ENCODE results near the gene NPDC1. TPM values are rescaled to one million over a fixed set of nuclear protein-coding genes. Genes with fewer than 3 reads are reported as not detected.

The NPDC1 gene
- total RNA-seq, 1 experiment from 2014 or later, result 73.9 TPM

DNA sequence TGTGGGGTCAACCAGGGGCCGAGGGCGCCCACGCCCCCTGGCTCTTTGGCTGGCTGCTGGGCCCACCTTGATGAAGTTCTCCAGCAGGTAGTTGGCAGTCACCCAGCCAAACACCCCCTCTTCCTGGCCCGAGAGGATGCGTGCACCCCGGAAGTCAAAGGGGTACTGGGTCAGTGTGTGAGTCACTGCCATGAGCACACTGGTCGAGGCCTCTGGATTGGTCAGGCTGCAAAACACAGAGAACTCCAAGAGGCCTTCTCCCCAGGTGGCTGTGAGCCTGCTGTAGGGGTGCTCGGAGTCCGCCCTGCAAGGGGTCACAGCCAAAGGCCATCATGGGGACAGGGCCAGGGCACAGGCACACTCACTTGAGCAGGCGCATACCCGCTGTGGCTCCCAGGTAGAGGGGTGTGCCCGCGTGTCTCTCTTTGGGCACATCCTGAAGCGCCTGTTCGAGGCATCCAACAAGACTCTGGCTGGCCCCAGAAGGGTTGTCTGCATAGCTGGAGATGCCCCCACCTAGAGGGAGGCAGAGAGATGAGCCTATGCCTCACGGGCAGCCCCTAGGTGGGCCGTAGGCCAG, 5.3 kb upstream of the NPDC1 start:
- no peak overlapping the region for H3K4me3 ChIP-seq (ENCODE audit: low read depth, low read length, poor library complexity, severe bottlenecking)
- H3K9me3 ChIP-seq (ENCODE audit: low read depth, low read length, poor library complexity, severe bottlenecking), result no peaks in the 10 kb centered on the region
- BruUV-seq (replicated peaks), result no TSS peak
- ChIA-PET CTCF (no interaction called here), POLR2A (ENCODE audit: low non-redundant PET) (no interaction called here)
- no peak overlapping the region for H3K27ac ChIP-seq (ENCODE audit: low read depth, low read length, poor library complexity, severe bottlenecking)
- intact Hi-C loops (cut with micrococcal nuclease; ENCODE audit: unreplicated experiment), result no loop called here
- DNase-seq (ENCODE audit: low spot score), result no peak
- peaks cover 4% of the 10 kb centered on the region for H3K4me1 ChIP-seq (ENCODE audit: insufficient read depth, low read length, poor library complexity, severe bottlenecking)
- no peaks in the 10 kb centered on the region for H3K36me3 ChIP-seq (ENCODE audit: insufficient read depth, low read length, poor library complexity, severe bottlenecking)
- TF ChIP-seq, protein P1, sequence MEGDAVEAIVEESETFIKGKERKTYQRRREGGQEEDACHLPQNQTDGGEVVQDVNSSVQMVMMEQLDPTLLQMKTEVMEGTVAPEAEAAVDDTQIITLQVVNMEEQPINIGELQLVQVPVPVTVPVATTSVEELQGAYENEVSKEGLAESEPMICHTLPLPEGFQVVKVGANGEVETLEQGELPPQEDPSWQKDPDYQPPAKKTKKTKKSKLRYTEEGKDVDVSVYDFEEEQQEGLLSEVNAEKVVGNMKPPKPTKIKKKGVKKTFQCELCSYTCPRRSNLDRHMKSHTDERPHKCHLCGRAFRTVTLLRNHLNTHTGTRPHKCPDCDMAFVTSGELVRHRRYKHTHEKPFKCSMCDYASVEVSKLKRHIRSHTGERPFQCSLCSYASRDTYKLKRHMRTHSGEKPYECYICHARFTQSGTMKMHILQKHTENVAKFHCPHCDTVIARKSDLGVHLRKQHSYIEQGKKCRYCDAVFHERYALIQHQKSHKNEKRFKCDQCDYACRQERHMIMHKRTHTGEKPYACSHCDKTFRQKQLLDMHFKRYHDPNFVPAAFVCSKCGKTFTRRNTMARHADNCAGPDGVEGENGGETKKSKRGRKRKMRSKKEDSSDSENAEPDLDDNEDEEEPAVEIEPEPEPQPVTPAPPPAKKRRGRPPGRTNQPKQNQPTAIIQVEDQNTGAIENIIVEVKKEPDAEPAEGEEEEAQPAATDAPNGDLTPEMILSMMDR (conservative IDR thresholded peaks at IDR 0.05; ENCODE audit: low read depth, low read length), result no peak
- no peak for TF ChIP-seq EZH2 (IDR thresholded peaks at IDR 0.05; ENCODE audit: borderline replicate concordance, low read depth, low read length, poor library complexity, severe bottlenecking)
- H3K27me3 ChIP-seq (replicated peaks; ENCODE audit: insufficient read depth, low read depth, low read length, poor library complexity), result peaks cover 11% of the 10 kb centered on the region

DNA sequence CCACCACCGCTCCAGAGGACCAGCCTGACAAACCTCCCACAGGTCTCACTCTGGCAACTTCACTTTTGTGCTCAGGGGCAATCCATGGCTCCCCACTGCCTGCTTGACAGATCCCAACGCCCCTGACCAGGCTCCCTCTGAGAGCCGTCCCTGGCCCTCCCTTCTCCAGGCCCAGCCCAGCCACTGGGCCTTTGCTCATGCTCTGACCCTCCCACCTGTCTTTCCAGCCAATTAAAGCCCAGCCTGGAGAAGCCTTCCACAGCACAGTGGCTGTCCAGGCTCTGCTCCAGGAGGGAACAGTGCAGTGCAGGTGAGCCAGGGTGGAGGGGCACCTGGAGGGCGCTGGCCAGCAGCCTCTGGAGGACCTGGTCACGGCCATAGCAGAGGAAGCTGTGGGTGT, 4.6 kb upstream of the NPDC1 start:
- Histone ChIP-seq H3K4me1 (ENCODE audit: insufficient read depth, low read length, poor library complexity, severe bottlenecking) (peaks cover 4% of the 10 kb centered on the region), H3K36me3 (ENCODE audit: insufficient read depth, low read length, poor library complexity, severe bottlenecking) (no peaks in the 10 kb centered on the region), H3K27me3 (replicated peaks; ENCODE audit: insufficient read depth, low read depth, low read length, poor library complexity) (peaks cover 11% of the 10 kb centered on the region), H3K27ac (ENCODE audit: low read depth, low read length, poor library complexity, severe bottlenecking) (no peak overlapping the region), H3K4me3 (ENCODE audit: low read depth, low read length, poor library complexity, severe bottlenecking) (no peak overlapping the region), H3K9me3 (ENCODE audit: low read depth, low read length, poor library complexity, severe bottlenecking) (no peaks in the 10 kb centered on the region)
- DNase-seq (ENCODE audit: low spot score), result no peak
- POLR2A ChIA-PET (ENCODE audit: low non-redundant PET), result no interaction called here
- TF ChIP-seq, protein P1 (conservative IDR thresholded peaks at IDR 0.05; ENCODE audit: low read depth, low read length), result no peak
- TF ChIP-seq EZH2 (IDR thresholded peaks at IDR 0.05; ENCODE audit: borderline replicate concordance, low read depth, low read length, poor library complexity, severe bottlenecking), result no peak
- CTCF ChIA-PET, result interaction anchor here (0.7 kb wide), 1 partner anchor 26 kb away, joined by 3 read pairs; no protein-coding TSS in a partner anchor
- no TSS peak for BruUV-seq (replicated peaks)
- intact Hi-C loops (cut with micrococcal nuclease; ENCODE audit: unreplicated experiment), result no loop called here

DNA sequence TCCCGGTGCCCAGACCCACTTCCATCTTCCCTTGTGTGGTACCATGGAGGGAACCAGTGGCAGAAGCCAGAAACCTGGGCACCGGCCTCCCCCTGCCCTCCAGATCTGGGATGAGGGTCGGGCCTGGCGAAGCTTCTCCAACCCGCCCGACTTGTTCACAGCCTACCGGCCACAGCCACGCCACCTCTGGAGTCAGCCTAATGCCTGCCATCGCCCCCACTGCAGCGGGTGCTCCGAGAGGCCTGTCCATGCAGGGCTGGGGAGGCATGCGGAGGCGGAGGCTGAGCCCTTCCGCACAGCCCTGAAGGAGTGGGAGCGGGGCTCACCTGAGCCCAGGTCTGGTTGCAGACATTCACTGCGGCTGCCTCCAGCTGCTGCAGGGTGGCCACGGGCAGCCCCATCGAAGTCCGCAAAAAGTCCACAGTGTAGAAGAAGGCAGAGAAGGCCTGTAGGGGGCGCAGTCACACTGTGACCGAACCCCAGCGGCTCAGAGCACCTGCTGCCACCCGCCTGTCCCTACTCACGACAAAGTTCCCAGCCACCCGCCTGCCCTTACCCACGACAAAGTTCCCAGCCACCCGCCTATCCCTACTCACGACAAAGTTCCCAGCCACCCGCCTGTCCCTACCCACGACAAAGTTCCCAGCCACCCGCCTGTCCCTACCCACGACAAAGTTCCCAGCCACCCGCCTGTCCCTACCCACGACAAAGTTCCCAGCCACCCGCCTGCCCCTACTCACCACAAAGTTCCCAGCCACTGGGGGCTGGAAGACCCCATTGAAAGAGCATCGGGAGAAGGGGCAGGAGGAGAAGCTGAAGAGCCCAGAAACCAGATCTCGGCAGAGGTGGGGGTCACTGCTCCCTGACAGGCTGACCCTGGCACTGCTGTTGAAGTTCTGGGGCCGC, 3.8 kb upstream of the NPDC1 start:
- ChIA-PET CTCF (interaction anchor here (0.5 to 2.2 kb wide), 7 partner anchors 14 to 356 kb away, joined by 3 to 11 read pairs (median 3); no protein-coding TSS in a partner anchor), POLR2A (ENCODE audit: low non-redundant PET) (no interaction called here)
- intact Hi-C loops (cut with micrococcal nuclease; ENCODE audit: unreplicated experiment), result loop anchor here (5.0 kb wide), 2 partner anchors 68 to 188 kb away; no protein-coding TSS in a partner anchor
- DNase-seq (ENCODE audit: low spot score), result peak; percentile 78
- Histone ChIP-seq H3K4me1 (ENCODE audit: insufficient read depth, low read length, poor library complexity, severe bottlenecking) (peaks cover 6% of the 10 kb centered on the region), H3K27ac (ENCODE audit: low read depth, low read length, poor library complexity, severe bottlenecking) (no peak overlapping the region), H3K36me3 (ENCODE audit: insufficient read depth, low read length, poor library complexity, severe bottlenecking) (no peaks in the 10 kb centered on the region), H3K27me3 (replicated peaks; ENCODE audit: insufficient read depth, low read depth, low read length, poor library complexity) (peaks cover 11% of the 10 kb centered on the region), H3K4me3 (ENCODE audit: low read depth, low read length, poor library complexity, severe bottlenecking) (no peak overlapping the region), H3K9me3 (ENCODE audit: low read depth, low read length, poor library complexity, severe bottlenecking) (no peaks in the 10 kb centered on the region)
- no TSS peak for BruUV-seq (replicated peaks)
- TF ChIP-seq, protein P1 (conservative IDR thresholded peaks at IDR 0.05; ENCODE audit: low read depth, low read length), result peak; percentile 76
- no peak for TF ChIP-seq EZH2 (IDR thresholded peaks at IDR 0.05; ENCODE audit: borderline replicate concordance, low read depth, low read length, poor library complexity, severe bottlenecking)

Data from A673 (cell line).